Activated CD8-positive, alpha-beta memory T cell treated with anti-CD3 and anti-CD28 coated beads for 1 hour (primary cell): ENCODE measurements around the gene TACC3.

Experiments used
- DNase-seq, 2 donors: peaks; one replicate each; pipeline ENCODE4 v3.0.0-alpha.2; 2020; ENCODE audit warnings: low read depth in 1 of 2; ENCODE audit errors: extremely low read depth in 1 of 2

The TACC3 gene

DNA sequence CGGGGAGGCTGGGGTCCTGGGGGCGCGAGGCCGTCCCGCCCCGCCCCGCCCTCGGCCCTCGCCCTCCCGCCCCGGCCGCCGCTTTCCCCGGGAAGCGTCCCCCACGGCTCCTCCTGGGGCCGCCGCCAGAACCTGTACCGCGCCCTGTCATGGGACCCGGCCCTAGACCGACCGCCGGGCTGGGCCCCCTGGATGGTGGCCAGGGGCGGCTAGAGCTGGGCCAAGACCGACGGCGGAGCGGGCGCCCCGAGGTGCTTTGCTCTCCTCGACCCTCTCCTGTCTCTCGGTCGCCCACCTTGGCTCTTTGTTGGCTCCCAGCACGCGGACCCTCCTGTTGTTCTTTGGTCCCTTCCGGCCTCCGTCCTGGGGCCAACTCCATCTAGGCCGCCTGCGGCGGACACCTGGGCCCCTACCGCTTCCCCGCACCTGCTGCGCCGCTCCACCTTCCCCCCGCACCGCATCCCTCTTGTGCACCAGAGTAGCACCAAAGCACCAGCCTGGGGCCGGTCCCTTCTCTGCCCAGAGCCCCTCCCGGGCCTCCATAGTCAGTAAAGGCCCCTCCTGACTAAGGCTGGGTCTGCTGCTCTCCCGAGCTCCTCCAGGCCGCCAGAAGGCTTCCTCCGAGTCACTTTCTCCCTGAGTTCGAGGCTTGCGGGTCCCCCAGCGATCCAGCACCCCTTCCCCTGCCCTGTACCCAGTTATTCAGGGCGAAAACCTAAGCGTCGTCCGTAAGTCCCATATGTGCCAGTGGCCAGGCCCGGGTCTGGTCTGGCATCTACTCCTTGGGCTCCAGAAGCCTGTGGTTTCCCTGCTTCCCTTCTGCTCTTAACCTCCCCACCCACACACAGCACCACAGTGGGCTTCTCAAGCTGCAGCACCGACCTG lies 587 bp downstream of the TACC3 start:
- DNase-seq = no peak

- DNase-seq = no peak
Measured at GRCh38 chr4:1722551-1723118, 1.3 kb downstream of the TACC3 start.

DNA sequence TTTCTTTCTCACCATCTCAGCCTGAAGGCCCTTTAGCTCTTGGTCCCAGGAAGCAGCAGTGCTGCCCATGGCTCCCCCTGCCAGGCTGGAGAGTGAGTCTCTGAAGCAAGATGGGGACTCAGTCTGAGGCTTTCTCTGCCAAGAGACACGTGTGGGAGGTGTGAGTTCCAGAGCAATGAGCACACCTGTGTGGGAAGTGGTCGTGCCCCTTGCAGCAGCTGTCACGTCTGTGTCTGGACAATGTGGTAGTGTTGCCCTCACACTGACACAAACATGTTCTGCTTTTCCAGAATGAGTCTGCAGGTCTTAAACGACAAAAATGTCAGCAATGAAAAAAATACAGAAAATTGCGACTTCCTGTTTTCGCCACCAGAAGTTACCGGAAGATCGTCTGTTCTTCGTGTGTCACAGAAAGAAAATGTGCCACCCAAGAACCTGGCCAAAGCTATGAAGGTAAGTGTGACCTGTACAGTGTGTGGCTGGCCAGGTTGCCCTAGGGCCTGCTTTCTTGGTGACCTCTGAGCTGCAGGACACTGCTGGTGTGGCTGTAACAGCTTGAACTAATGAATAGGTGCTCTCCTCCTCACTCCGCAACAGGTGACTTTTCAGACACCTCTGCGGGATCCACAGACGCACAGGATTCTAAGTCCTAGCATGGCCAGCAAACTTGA lies 1.9 kb downstream of the TACC3 start:
- no peak for DNase-seq

GRCh38 chr4:1725521-1725920 lies 4.2 kb downstream of the TACC3 start:
- DNase-seq = no peak

GRCh38 chr4:1726146-1726934 lies 5.0 kb downstream of the TACC3 start:
- peak; percentile 68 to 86 for DNase-seq

DNA sequence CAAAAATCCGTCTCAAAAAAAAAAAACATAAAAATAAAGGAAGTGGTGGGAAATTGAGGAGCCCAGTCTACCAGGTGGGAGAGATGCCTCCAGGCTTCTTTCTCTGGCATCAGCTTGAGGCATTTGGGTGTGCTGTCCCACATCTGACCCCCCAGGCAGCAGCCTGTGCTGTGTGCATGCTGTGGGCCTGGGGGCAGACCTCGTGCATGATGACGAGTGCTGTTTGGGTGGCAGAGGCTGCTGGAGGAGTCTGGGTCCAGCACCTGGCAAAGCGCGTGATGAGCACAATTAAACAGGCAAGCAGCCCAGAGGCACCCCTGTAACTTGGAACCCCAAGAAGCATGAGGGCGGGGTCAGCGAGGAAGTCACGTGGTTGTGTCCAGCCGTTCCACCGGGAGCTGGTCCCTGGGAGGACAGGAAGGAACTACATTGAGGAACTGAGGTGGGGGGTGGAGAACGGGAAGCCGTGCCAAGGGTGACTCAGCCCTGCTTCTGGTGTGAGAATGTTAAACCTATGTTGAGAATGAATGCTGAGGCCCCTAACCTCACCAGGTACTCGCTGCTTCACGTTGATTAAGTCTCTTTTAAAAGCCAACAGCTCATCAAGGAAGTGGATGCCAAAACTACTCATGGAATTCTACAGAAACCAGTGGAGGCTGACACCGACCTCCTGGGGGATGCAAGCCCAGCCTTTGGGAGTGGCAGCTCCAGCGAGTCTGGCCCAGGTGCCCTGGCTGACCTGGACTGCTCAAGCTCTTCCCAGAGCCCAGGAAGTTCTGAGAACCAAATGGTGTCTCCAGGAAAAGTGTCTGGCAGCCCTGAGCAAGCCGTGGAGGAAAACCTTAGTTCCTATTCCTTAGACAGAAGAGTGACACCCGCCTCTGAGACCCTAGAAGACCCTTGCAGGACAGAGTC lies 6.1 kb downstream of the TACC3 start:
- no peak for DNase-seq

DNA sequence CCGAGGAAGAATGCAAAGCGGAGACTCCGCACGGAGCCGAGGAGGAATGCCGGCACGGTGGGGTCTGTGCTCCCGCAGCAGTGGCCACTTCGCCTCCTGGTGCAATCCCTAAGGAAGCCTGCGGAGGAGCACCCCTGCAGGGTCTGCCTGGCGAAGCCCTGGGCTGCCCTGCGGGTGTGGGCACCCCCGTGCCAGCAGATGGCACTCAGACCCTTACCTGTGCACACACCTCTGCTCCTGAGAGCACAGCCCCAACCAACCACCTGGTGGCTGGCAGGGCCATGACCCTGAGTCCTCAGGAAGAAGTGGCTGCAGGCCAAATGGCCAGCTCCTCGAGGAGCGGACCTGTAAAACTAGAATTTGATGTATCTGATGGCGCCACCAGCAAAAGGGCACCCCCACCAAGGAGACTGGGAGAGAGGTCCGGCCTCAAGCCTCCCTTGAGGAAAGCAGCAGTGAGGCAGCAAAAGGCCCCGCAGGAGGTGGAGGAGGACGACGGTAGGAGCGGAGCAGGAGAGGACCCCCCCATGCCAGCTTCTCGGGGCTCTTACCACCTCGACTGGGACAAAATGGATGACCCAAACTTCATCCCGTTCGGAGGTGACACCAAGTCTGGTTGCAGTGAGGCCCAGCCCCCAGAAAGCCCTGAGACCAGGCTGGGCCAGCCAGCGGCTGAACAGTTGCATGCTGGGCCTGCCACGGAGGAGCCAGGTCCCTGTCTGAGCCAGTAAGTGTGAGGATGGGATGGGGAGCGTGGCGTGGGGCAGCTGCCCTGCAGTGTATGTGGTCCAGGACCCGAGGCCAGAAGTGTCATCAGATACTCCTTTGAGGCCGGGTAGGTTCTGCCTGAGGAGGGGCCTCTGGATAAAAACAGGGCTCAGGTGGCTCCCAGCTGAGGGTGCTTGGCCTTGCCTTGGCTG lies 7.0 kb downstream of the TACC3 start:
- no peak for DNase-seq

- DNase-seq = no peak
Measured at GRCh38 chr4:1730532-1731135, 9.3 kb downstream of the TACC3 start.

DNA sequence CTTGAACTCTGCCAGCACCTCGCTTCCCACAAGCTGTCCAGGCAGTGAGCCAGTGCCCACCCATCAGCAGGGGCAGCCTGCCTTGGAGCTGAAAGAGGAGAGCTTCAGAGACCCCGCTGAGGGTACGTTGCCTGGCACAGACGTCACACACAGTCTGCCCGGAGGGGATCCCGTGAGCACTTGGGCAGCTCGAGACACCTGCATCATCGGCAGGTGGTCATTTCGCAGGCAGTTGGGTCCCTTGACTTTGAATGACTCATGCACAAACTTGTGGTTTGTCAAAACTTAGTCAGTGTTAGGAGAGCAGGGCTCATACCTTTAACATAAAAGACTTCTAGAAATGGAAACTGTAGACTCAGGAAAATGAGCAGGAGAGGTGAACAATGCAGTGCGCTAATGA lies 9.9 kb downstream of the TACC3 start:
- DNase-seq = no peak

- no peak for DNase-seq
Measured at GRCh38 chr4:1732911-1733310, 11.6 kb downstream of the TACC3 start.

DNA sequence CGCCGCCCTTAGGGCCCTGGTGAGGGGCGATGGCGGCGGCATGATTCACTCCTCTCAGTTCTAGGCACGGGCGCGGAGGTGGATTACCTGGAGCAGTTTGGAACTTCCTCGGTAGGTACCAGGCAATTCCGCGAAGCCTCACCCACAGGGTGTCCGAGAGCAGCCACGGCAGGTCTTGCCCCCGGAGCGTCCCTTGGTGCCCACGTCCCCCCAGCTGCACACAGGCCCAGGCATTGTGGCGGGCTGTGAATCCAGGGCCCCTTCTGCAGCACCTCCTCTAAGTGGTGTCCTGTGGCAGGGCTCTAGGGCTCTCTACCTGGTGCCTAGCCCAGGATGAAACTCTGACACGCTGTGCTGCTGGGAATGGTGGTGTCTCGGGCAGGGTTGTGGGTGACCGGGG lies 13.9 kb downstream of the TACC3 start:
- DNase-seq = no peak

DNA sequence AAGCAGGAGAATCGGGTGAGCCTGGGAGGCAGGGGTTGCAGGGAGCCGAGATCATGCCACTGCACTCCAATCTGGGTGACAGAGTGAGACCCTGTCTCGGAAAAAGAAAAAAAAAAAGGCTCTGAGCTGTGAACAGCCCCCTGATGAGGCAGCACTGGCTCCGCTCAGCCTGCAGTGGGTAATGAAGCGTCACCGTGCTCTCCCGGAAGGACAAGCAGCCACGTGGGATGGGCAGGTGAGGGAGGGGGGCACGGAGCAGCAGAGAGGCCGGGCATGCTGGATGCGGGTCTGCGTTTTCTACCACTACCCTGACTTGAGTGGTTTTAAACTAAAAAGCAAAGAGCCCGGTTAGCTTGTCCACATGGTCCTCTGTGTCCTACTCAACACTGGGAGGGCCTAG lies 15.5 kb downstream of the TACC3 start:
- DNase-seq = no peak

- DNase-seq = no peak
Measured at GRCh38 chr4:1737666-1738065, 16.3 kb downstream of the TACC3 start.

GRCh38 chr4:1738410-1738809 lies 17.1 kb downstream of the TACC3 start:
- DNase-seq = no peak

DNA sequence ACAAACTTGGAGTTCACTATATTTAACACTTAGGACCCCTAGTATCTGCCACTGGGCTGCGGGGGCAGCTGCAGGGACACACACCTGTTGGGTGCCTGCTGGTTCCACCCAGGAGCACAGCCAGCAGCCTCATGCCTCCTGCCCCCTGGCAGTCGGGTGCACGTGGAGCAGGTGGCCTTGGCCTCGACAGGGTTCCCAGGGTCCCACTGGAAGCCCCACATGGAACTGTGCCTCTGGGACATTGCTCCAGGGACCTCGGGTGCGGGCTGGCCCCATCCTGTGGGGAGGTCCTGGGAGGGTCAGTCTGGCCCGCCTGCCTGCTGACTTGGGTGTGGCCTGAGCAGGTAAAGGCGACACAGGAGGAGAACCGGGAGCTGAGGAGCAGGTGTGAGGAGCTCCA lies 18.0 kb downstream of the TACC3 start:
- no peak for DNase-seq

DNA sequence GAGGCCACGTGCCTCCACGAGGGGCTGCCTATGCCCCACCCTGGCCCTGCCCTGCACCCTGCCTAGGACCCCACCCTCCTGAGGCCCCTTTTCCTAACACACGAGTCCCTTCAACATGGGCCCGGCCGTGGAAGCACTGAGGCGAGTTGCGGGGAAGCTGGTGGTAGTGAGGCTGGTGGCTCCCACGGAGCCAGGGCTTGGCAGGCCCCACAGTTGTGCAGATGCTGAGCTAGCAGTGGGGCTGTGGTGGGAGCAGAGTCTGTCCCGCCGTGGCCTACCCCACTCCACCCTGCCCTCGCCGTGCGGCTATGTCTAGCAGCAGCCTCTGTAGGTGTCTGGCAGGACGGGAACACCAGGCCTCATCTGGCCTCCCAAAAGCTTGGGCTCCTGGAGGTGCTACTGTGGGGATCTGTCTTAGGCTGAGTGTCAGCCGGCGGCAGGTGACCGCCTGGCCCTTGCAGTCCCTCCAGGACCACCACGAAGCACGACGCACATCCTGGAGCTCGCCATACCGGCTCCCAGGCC lies 18.8 kb downstream of the TACC3 start:
- no peak for DNase-seq

GRCh38 chr4:1741208-1741607 lies 19.9 kb downstream of the TACC3 start:
- no peak for DNase-seq

DNA sequence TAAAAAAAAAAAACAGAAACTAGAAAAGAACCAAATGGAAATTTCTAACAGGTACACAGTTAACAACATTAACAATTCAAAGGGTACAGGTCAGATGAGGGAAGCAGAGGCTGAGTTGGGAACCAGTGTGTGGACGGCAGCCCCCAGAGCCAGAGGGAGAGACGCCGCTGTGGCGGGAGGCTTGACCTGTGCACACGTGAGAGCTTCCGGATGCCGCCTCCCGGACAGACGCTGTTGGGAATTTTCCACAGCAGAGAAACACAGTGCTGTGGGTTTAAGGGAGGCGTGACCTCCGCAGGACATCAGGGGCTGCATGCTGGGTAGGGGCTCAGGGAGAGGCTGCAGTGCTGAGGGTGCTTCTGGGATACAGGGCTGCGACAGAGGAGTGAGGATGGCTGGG lies 22.2 kb downstream of the TACC3 start:
- DNase-seq = no peak

GRCh38 chr4:1743975-1744374 lies 22.7 kb downstream of the TACC3 start:
- no peak for DNase-seq
